HepG2 (cell line): ENCODE results near the gene FBXL20. TPM values are rescaled to one million over a fixed set of nuclear protein-coding genes. Genes with fewer than 3 reads are reported as not detected.
A peak's percentile ranks its signal among the peaks of the same experiment; 100 is the strongest.

Source experiments
- ASH2L ChIP-seq: fragments of 300-600, 200-600 bp; sonication (generic); IDR thresholded peaks from 2 replicates; pipeline ENCODE4 v1.7.0; 2017; ENCODE audit warnings: low read depth, mild to moderate bottlenecking, moderate library complexity, mixed read lengths, low read length; ENCODE audit not compliant: insufficient read length
- ERF ChIP-seq: IDR thresholded peaks from 2 replicates; pipeline ENCODE4 v1.6.1; 2018; ENCODE audit warnings: missing biosample characterization, missing genetic modification reagents
- FOSL1 ChIP-seq: sonication (generic); formaldehyde crosslinking; IDR thresholded peaks from 2 replicates; pipeline ENCODE4 v1.9.0; 2021; ENCODE audit warnings: missing genetic modification reagents, borderline replicate concordance
- GTF2F1 ChIP-seq: fragments of 150-350 bp; IDR thresholded peaks from 2 replicates; pipeline ENCODE4 v1.6.1; 2014; ENCODE audit warnings: low read length
- HOXA3 ChIP-seq: sonication (generic); formaldehyde crosslinking; IDR thresholded peaks from 2 replicates; pipeline ENCODE4 v1.5.0; 2020; ENCODE audit warnings: missing genetic modification reagents
- KAT8 ChIP-seq: IDR thresholded peaks from 2 replicates; pipeline ENCODE4 v1.6.1; 2016; ENCODE audit warnings: missing genetic modification reagents, missing compliant biosample characterization
- KDM6A ChIP-seq: IDR thresholded peaks from 2 replicates; pipeline ENCODE4 v1.6.1; 2016; ENCODE audit warnings: low read depth
- KLF16 ChIP-seq, 2 experiments: sonication (generic) in 1 of 2; formaldehyde crosslinking in 1 of 2; IDR thresholded peaks; 2 replicates each; pipeline versions ENCODE4 v1.6.1 to v1.8.0; 2016 to 2023; ENCODE audit warnings: missing genetic modification reagents in 2 of 2, missing compliant biosample characterization in 1 of 2
- SPEN ChIP-seq: sonication (generic); formaldehyde crosslinking; IDR thresholded peaks from 2 replicates; pipeline ENCODE4 v1.5.1; 2020; ENCODE audit warnings: low read depth, mild to moderate bottlenecking, missing genetic modification reagents
- ZBTB42 ChIP-seq: sonication (generic); formaldehyde crosslinking; IDR thresholded peaks from 2 replicates; pipeline ENCODE4 v1.5.0; 2020; ENCODE audit warnings: mild to moderate bottlenecking, missing genetic modification reagents
- ZBTB7B ChIP-seq: sonication (generic); formaldehyde crosslinking; IDR thresholded peaks from 2 replicates; pipeline ENCODE4 v1.4.0; 2020; ENCODE audit warnings: missing genetic modification reagents
- ZEB1 ChIP-seq: IDR thresholded peaks from 2 replicates; pipeline ENCODE4 v1.6.1; 2012; ENCODE audit warnings: mild to moderate bottlenecking, low read depth, inconsistent platforms; ENCODE audit not compliant: insufficient replicate concordance
- ZFY ChIP-seq: sonication (generic); formaldehyde crosslinking; IDR thresholded peaks from 2 replicates; pipeline ENCODE4 v1.4.0; 2020; ENCODE audit warnings: missing genetic modification reagents
- ZNF232 ChIP-seq: sonication (generic); formaldehyde crosslinking; IDR thresholded peaks from 2 replicates; pipeline ENCODE4 v1.4.0; 2020; ENCODE audit warnings: missing genetic modification reagents, borderline replicate concordance
- ZNF256 ChIP-seq: sonication (generic); formaldehyde crosslinking; conservative IDR thresholded peaks from 2 replicates; pipeline ENCODE4 v1.4.0; 2020; ENCODE audit warnings: missing genetic modification reagents
- ZNF335 ChIP-seq: sonication (generic); formaldehyde crosslinking; IDR thresholded peaks from 2 replicates; pipeline ENCODE4 v1.4.0; 2020; ENCODE audit warnings: missing genetic modification reagents
- ZNF607 ChIP-seq: sonication (generic); formaldehyde crosslinking; IDR thresholded peaks from 2 replicates; pipeline ENCODE4 v1.5.1; 2020; ENCODE audit warnings: missing genetic modification reagents, mild to moderate bottlenecking, borderline replicate concordance
- ZSCAN29 ChIP-seq: sonication (generic); formaldehyde crosslinking; conservative IDR thresholded peaks from 2 replicates; pipeline ENCODE4 v1.4.0; 2020; ENCODE audit warnings: mild to moderate bottlenecking, missing genetic modification reagents
- ZSCAN9 ChIP-seq: IDR thresholded peaks from 2 replicates; pipeline ENCODE4 v1.6.1; 2016; ENCODE audit warnings: borderline replicate concordance
- polyA plus RNA-seq, 8 experiments: library from polyadenylated mRNA; depleted of rRNA in 3 of 8; stranded (reverse) in 7 of 8; unstranded in 1 of 8; fragments of >200 nt; fragmentation: Illumina TruSeq in 4 of 8; extraction: Trizol in 4 of 8; gene quantifications; 2 replicates each; pipeline versions ENCODE4 v1.2.1 to v1.2.3, GENCODE V29; 2011 to 2016; ENCODE audit warnings: low read depth in 4 of 8, missing spikeins in 1 of 8, mixed read lengths in 1 of 8; ENCODE audit not compliant: insufficient read depth in 1 of 8
- total RNA-seq, 5 experiments: library from RNA; depleted of rRNA; stranded (reverse); fragments of >200 nt; fragmentation: Illumina TruSeq; extraction: Trizol; gene quantifications; 2 replicates each; pipeline ENCODE4 v1.2.3, GENCODE V29; 2016; ENCODE audit warnings: low read depth in 1 of 5
- TF ChIP-seq, protein P1 (sequence below): sonication (generic); formaldehyde crosslinking; IDR thresholded peaks from 2 replicates; pipeline ENCODE4 v1.4.0; 2020; ENCODE audit warnings: missing genetic modification reagents, borderline replicate concordance
- TF ChIP-seq, protein P2 (sequence below): conservative IDR thresholded peaks from 2 replicates; pipeline ENCODE4 v1.6.1; 2018; ENCODE audit warnings: missing genetic modification reagents
- TF ChIP-seq, protein P3 (sequence below): sonication (generic); formaldehyde crosslinking; conservative IDR thresholded peaks from 2 replicates; pipeline ENCODE4 v1.8.0; 2022; ENCODE audit warnings: missing genetic modification reagents
- TF ChIP-seq, protein P4 (sequence below): IDR thresholded peaks from 2 replicates; pipeline ENCODE4 v1.6.1; 2012; ENCODE audit warnings: inconsistent platforms

Gene FBXL20
- total and polyA plus RNA-seq, 2 of the 13 experiments (the other 11 are each of a cell fraction or from before 2014, with no cell fraction given), result 10.2 to 10.3 TPM

DNA sequence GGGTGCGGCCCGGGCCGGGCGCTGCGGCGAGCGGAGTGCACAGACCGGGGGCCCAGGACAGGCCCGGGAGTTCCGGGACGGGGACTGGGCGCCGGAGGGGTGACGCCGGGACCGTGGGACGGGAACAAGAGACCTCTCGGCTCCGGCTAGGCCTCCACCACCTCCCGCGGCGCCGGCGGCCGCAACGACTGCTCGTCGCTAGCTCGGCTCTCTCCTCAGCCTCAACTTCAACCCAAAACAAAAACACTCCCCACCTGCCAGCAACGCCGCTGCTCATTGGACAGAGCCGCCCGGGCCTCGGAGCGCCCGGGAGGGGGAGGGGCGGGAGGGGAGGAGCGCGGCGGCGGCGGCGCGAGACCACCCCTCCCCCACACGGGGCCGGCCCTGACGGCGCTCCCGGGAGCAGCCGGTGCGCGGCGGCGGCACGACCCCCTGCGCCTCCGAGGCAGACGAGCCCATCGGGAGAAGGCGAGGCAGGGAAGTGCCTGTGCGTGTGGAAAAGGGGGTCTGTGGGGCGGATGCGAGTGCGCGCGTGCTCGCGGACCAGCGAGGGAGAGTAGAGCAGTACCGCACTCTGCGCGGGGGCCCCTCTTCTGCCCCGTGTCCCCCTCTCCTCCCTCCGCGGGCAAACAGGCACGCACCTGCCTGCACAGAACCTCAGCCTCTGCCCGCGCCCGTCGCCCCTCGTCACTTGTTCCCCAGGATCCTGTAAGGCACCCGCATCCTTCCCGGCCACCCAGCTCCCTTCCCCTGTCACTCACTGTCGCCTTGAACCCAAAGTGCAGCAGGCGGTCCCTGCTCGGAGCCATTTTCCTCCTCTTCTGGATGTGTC is at the start of gene FBXL20 (continued):
- no peak for TF ChIP-seq GTF2F1
- peak; percentile 63; the same call in 1 of the 2 replicates for TF ChIP-seq ZBTB42
- TF ChIP-seq ZBTB7B (CRISPR knock-in tag), result 0 out of 2 replicates have a peak, but pooled peaks have one; percentile 33
- peak; percentile 73 for TF ChIP-seq HOXA3 (CRISPR knock-in tag)
- 0 out of 2 replicates have a peak, but pooled peaks have one; percentile 45 for TF ChIP-seq ZNF256 (CRISPR knock-in tag)
- TF ChIP-seq, protein P1, sequence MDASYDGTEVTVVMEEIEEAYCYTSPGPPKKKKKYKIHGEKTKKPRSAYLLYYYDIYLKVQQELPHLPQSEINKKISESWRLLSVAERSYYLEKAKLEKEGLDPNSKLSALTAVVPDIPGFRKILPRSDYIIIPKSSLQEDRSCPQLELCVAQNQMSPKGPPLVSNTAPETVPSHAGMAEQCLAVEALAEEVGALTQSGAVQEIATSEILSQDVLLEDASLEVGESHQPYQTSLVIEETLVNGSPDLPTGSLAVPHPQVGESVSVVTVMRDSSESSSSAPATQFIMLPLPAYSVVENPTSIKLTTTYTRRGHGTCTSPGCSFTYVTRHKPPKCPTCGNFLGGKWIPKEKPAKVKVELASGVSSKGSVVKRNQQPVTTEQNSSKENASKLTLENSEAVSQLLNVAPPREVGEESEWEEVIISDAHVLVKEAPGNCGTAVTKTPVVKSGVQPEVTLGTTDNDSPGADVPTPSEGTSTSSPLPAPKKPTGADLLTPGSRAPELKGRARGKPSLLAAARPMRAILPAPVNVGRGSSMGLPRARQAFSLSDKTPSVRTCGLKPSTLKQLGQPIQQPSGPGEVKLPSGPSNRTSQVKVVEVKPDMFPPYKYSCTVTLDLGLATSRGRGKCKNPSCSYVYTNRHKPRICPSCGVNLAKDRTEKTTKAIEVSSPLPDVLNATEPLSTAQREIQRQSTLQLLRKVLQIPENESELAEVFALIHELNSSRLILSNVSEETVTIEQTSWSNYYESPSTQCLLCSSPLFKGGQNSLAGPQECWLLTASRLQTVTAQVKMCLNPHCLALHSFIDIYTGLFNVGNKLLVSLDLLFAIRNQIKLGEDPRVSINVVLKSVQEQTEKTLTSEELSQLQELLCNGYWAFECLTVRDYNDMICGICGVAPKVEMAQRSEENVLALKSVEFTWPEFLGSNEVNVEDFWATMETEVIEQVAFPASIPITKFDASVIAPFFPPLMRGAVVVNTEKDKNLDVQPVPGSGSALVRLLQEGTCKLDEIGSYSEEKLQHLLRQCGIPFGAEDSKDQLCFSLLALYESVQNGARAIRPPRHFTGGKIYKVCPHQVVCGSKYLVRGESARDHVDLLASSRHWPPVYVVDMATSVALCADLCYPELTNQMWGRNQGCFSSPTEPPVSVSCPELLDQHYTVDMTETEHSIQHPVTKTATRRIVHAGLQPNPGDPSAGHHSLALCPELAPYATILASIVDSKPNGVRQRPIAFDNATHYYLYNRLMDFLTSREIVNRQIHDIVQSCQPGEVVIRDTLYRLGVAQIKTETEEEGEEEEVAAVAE, result peak; percentile 99
- TF ChIP-seq, protein P2, sequence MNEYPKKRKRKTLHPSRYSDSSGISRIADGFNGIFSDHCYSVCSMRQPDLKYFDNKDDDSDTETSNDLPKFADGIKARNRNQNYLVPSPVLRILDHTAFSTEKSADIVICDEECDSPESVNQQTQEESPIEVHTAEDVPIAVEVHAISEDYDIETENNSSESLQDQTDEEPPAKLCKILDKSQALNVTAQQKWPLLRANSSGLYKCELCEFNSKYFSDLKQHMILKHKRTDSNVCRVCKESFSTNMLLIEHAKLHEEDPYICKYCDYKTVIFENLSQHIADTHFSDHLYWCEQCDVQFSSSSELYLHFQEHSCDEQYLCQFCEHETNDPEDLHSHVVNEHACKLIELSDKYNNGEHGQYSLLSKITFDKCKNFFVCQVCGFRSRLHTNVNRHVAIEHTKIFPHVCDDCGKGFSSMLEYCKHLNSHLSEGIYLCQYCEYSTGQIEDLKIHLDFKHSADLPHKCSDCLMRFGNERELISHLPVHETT, result peak; percentile 96
- TF ChIP-seq ZNF232, result peak; percentile 58; the same call in 1 of the 2 replicates
- TF ChIP-seq KDM6A (CRISPR knock-in tag), result 0 out of 2 replicates have a peak, but pooled peaks have one; percentile 10
- TF ChIP-seq ERF (CRISPR knock-in tag), result no peak; the same call in 1 of the 2 replicates
- peak; percentile 83 for TF ChIP-seq KAT8 (CRISPR knock-in tag)
- TF ChIP-seq SPEN (CRISPR knock-in tag), result peak; percentile 63
- TF ChIP-seq, protein P3, sequence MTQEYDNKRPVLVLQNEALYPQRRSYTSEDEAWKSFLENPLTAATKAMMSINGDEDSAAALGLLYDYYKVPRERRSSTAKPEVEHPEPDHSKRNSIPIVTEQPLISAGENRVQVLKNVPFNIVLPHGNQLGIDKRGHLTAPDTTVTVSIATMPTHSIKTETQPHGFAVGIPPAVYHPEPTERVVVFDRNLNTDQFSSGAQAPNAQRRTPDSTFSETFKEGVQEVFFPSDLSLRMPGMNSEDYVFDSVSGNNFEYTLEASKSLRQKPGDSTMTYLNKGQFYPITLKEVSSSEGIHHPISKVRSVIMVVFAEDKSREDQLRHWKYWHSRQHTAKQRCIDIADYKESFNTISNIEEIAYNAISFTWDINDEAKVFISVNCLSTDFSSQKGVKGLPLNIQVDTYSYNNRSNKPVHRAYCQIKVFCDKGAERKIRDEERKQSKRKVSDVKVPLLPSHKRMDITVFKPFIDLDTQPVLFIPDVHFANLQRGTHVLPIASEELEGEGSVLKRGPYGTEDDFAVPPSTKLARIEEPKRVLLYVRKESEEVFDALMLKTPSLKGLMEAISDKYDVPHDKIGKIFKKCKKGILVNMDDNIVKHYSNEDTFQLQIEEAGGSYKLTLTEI (CRISPR knock-in tag), result no peak
- no peak for TF ChIP-seq ZEB1
- TF ChIP-seq ZFY (CRISPR knock-in tag), result peak; percentile 91
- TF ChIP-seq FOSL1 (CRISPR knock-in tag), result no peak
- TF ChIP-seq ZSCAN9 (CRISPR knock-in tag), result peak; percentile 89
- TF ChIP-seq, protein P4, sequence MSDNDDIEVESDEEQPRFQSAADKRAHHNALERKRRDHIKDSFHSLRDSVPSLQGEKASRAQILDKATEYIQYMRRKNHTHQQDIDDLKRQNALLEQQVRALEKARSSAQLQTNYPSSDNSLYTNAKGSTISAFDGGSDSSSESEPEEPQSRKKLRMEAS, result peak; percentile 78
- TF ChIP-seq ZSCAN29, result no peak
- TF ChIP-seq ZNF607 (CRISPR knock-in tag), result peak; percentile 42; the same call in 1 of the 2 replicates
- TF ChIP-seq KLF16 (CRISPR knock-in tag; IDR thresholded peaks at IDR 0.05), result peak in 1 of 2 experiments; percentile 61; a peak in 1 of 4 replicates
- 0 out of 2 replicates have a peak, but pooled peaks have one; percentile 4 for TF ChIP-seq ZNF335
- TF ChIP-seq ASH2L, result peak; percentile 87
